Cardiac fibroblast (primary cell): ENCODE data around the gene SHISAL1.

Experiments
- DNase-seq, 2 donors: peaks; one replicate each; pipeline versions ENCODE4 v3.0.0 to v3.0.0-alpha.2; 2010; ENCODE audit warnings: low read depth in 2 of 2
- H3K4me3 ChIP-seq, 2 donors: replicated peaks in 1 of 2; 1 replicate in 1 of 2; 2 replicates in 1 of 2; pipeline ENCODE4 v1.5.1; 2011; ENCODE audit warnings: low read depth in 2 of 2, low read length in 2 of 2, mild to moderate bottlenecking in 2 of 2, moderate library complexity in 1 of 2
- CTCF ChIP-seq: IDR thresholded peaks from one replicate; pipeline ENCODE4 v1.5.1; 2011; ENCODE audit warnings: low read depth, mild to moderate bottlenecking, low read length, inconsistent platforms

SHISAL1 gene

GRCh38 chr22:44209343-44209742 lies 103.4 kb downstream of the SHISAL1 start:
- no peak overlapping the region for H3K4me3 ChIP-seq
- no peak for TF ChIP-seq CTCF
- no peak for DNase-seq

GRCh38 chr22:44207981-44208317 lies 104.8 kb downstream of the SHISAL1 start:
- H3K4me3 ChIP-seq, result no peak overlapping the region
- DNase-seq, result no peak
- TF ChIP-seq CTCF, result no peak

GRCh38 chr22:44207173-44207980 lies 105.4 kb downstream of the SHISAL1 start:
- TF ChIP-seq CTCF, result no peak

GRCh38 chr22:44206696-44207095 lies 106.1 kb downstream of the SHISAL1 start:
- no peak overlapping the region for H3K4me3 ChIP-seq
- TF ChIP-seq CTCF, result no peak
- no peak for DNase-seq

More at GRCh38 chr22:44207173-44207980, 105.4 kb downstream of the SHISAL1 start:
- DNase-seq, result no peak
- H3K4me3 ChIP-seq, result no peak overlapping the region

- TF ChIP-seq CTCF, result no peak
- no peak for DNase-seq
- H3K4me3 ChIP-seq, result no peak overlapping the region
Observed at GRCh38 chr22:44206330-44206645, 106.5 kb downstream of the SHISAL1 start.

- no peak overlapping the region for H3K4me3 ChIP-seq
- TF ChIP-seq CTCF, result no peak
- DNase-seq, result no peak
Observed at GRCh38 chr22:44205516-44206329, 107.0 kb downstream of the SHISAL1 start.
